ENCODE data around the gene CCDC50. TPM values are rescaled to one million over a fixed set of nuclear protein-coding genes. Genes with fewer than 3 reads are reported as not detected.

The CCDC50 gene
- total RNA-seq, 2 donors from 2014 or later: 99.5 to 169 TPM

GRCh38 chr3:191360620-191361019 lies 31.4 kb downstream of the CCDC50 start:
- Histone ChIP-seq H3K36me3 (peaks cover 19% of the 10 kb centered on the region), H3K27ac (no peak overlapping the region), H3K9me3 (no peaks in the 10 kb centered on the region), H3K27me3 (replicated peaks; ENCODE audit: insufficient read depth) (no peaks in the 10 kb centered on the region), H3K4me3 (no peak overlapping the region), H3K4me1 (ENCODE audit: control insufficient read depth in 1 of 2, low read depth in 2 of 2) (peaks cover 18 to 28% of the 10 kb centered on the region in 2 donors)
- no peak for TF ChIP-seq CTCF (IDR thresholded peaks at IDR 0.05)
- DNase-seq (ENCODE audit: low spot score) (no peak), ATAC-seq (ENCODE audit: insufficient number of reproducible peaks, low FRiP score, low read depth) (no peak)

- Histone ChIP-seq H3K4me3 (no peak overlapping the region), H3K9me3 (no peaks in the 10 kb centered on the region), H3K27me3 (replicated peaks; ENCODE audit: insufficient read depth) (no peaks in the 10 kb centered on the region), H3K27ac (no peak overlapping the region), H3K4me1 (ENCODE audit: control insufficient read depth in 1 of 2, low read depth in 2 of 2) (peaks cover 15 to 20% of the 10 kb centered on the region in 2 donors), H3K36me3 (peaks cover 19% of the 10 kb centered on the region)
- no peak for ATAC-seq (ENCODE audit: insufficient number of reproducible peaks, low FRiP score, low read depth)
- no peak for DNase-seq (ENCODE audit: low spot score)
- TF ChIP-seq CTCF (IDR thresholded peaks at IDR 0.05): no peak
Observed at GRCh38 chr3:191361456-191361855, 32.3 kb downstream of the CCDC50 start.

GRCh38 chr3:191362037-191362436 lies 32.8 kb downstream of the CCDC50 start:
- no peak overlapping the region for H3K4me3 ChIP-seq
- TF ChIP-seq CTCF (IDR thresholded peaks at IDR 0.05): no peak
- ATAC-seq (ENCODE audit: insufficient number of reproducible peaks, low FRiP score, low read depth): no peak
- H3K36me3 ChIP-seq: peaks cover 22% of the 10 kb centered on the region
- DNase-seq (ENCODE audit: low spot score): no peak
- no peak overlapping the region for H3K27ac ChIP-seq
- H3K4me1 ChIP-seq (ENCODE audit: control insufficient read depth in 1 of 2, low read depth in 2 of 2): peaks cover 11 to 14% of the 10 kb centered on the region in 2 donors
- no peaks in the 10 kb centered on the region for H3K9me3 ChIP-seq
- H3K27me3 ChIP-seq (replicated peaks; ENCODE audit: insufficient read depth): no peaks in the 10 kb centered on the region

- TF ChIP-seq CTCF (IDR thresholded peaks at IDR 0.05): no peak
- Histone ChIP-seq H3K27ac (no peak overlapping the region), H3K36me3 (peaks cover 22% of the 10 kb centered on the region), H3K4me1 (ENCODE audit: control insufficient read depth in 1 of 2, low read depth in 2 of 2) (peaks cover 5 to 8% of the 10 kb centered on the region in 2 donors), H3K27me3 (replicated peaks; ENCODE audit: insufficient read depth) (no peaks in the 10 kb centered on the region), H3K4me3 (no peak overlapping the region), H3K9me3 (no peaks in the 10 kb centered on the region)
- ATAC-seq (ENCODE audit: insufficient number of reproducible peaks, low FRiP score, low read depth) (no peak), DNase-seq (ENCODE audit: low spot score) (no peak)
Observed at GRCh38 chr3:191362524-191363090, 33.4 kb downstream of the CCDC50 start.

- Histone ChIP-seq H3K36me3 (peaks cover 22% of the 10 kb centered on the region), H3K27ac (no peak overlapping the region), H3K27me3 (replicated peaks; ENCODE audit: insufficient read depth) (no peaks in the 10 kb centered on the region), H3K4me3 (no peak overlapping the region), H3K9me3 (no peaks in the 10 kb centered on the region), H3K4me1 (ENCODE audit: control insufficient read depth in 1 of 2, low read depth in 2 of 2) (peaks cover 2 to 3% of the 10 kb centered on the region in 2 donors)
- no peak for TF ChIP-seq CTCF (IDR thresholded peaks at IDR 0.05)
- ATAC-seq (ENCODE audit: insufficient number of reproducible peaks, low FRiP score, low read depth) (no peak), DNase-seq (ENCODE audit: low spot score) (no peak)
Observed at GRCh38 chr3:191363221-191363620, 34.0 kb downstream of the CCDC50 start.

All from thoracic aorta (tissue), 2 donors.